HG03045 (cell line): Measurements from ENCODE around the gene FOXL3.
"Not testable (repeated sequence)": the region's sequence is repeated elsewhere in the genome, so short reads cannot be mapped to it uniquely, and the experiment has no call there.

Source experiments
- ATAC-seq: cut with Tn5 transposase; IDR thresholded peaks from one replicate; pipeline ENCODE4 v1.9.1; 2021; ENCODE audit warnings: mild to moderate bottlenecking, moderate library complexity; ENCODE audit not compliant: unreplicated experiment

FOXL3 gene

DNA sequence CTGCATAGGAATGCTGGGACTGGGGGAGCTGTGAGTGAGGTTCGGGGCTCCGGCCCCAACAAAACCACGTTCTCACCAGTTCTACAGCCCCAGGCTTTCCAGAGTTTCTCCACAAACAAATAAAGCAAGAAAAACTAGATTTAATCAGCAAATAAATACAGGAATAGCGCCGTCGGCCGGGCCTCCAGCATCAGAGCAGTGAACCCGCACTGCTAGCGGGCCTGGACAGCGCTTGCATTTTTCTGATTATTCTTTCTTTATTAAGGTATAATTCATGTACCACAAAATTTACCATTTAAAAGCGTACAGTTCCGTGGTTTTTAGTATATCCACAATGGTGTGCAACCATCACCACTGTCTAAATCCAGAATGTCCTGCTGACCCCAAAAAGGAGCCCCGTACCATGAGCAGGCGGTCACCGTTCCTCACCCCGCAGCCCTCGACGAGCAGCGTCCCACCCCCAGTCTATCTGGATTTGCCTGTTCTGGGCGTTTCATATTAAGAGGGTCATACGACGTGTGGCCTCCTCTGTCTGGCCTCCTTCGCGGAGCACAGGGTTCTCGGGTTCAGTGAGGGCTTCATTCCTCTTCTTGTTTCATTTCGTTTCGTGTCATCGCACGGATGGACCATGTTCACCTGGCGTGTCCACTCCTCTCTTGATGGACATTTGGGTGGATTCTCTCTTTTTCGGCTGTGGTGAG, 35.5 kb upstream of the FOXL3 start:
- no peak for ATAC-seq

DNA sequence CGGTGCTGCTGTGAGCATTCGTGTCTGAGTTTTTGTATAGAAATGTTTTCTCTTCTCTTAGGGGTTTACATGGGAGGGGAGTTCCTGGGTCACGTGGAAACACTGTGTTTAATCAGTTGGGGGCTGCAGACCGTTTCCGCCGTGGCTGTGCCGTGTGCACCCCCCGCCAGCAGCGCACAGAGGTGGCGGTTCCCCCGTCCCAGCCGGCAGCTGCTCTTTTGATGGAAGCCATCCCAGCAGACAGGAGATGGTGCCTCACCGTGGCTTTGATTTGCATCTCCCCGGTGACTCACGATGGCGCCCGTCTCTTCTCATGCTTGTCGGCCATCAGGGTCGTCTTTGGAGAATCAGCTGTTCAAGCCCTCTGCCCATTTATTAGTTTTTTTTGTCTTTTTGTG, 34.9 kb upstream of the FOXL3 start:
- ATAC-seq, result no peak

DNA sequence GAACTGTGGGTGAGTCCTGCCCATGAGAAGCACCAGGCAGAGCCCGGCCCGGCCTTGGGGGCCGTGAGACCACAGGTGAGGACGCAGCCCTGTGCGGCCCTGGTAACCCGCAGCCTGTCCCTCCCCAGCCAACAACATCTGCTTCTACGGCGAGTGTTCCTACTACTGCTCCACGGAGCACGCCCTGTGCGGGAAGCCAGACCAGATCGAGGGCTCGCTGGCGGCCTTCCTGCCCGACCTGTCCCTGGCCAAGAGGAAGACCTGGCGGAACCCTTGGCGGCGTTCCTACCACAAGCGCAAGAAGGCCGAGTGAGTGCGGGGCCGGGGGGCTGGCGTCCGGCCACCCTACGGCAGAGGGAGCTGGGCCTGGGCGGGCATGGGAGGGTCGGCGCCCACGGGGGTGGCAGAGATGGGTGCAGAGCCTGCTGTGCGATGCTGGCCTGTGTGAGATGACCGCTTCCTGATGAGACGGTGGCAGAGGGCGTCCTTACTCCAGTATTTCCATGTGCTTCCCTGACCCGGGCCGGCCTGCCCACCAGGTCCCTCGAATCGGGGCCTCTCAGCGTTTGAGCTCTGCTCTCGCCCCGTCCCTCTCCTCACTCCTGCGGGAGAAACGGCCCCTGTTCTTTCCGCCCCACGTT, 34.1 kb upstream of the FOXL3 start:
- no peak for ATAC-seq

DNA sequence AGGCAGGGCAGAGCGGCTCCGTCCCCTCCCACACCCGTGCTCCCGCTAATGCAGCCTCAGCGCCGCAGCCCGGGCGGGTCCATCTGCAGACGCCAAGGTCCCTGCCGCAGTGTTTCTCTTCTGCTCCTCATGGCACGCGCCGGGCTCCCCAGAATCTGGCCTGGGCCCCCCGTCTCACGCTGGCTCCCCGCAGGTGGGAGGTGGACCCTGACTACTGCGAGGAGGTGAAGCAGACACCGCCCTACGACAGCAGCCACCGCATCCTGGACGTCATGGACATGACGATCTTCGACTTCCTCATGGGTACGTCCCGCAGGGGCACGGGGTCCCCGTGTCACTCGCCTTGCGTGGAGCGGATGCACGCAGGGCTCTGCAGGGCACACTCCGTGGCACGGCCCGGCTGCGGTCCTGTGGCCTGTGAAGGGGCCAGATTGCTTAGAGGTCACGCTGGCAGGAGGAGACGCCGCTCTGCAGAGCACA, 33.5 kb upstream of the FOXL3 start:
- no peak for ATAC-seq

DNA sequence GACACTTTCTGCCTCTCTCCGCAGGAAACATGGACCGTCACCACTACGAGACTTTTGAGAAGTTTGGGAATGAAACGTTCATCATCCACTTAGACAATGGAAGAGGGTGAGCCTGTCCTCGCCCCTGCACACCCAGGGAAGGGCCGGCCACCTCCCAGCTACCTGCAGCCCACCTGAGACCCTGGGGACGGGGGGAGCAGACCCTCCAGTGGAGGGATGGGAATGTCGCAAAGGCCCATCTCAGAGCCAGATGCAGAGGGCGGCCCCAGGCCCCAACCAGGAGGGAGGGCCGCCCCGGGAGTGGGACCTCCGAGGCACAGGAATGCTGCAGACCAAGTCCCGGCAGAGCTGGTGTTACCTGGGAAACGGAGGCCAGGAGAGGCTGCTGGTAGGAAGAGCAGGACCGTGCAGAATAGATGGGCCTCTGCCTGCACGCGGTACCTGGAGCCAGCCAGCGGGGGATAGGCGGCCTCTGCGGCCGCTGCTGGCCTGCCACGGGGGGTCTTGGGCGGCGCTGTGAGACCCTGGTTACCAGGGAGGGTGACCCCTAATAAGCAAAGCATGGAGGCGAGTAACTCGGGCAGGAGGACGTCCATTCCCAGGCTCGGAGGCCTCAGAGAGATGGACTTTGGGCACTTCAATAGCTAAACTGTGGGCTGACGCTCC, 32.9 kb upstream of the FOXL3 start:
- ATAC-seq, result no peak

DNA sequence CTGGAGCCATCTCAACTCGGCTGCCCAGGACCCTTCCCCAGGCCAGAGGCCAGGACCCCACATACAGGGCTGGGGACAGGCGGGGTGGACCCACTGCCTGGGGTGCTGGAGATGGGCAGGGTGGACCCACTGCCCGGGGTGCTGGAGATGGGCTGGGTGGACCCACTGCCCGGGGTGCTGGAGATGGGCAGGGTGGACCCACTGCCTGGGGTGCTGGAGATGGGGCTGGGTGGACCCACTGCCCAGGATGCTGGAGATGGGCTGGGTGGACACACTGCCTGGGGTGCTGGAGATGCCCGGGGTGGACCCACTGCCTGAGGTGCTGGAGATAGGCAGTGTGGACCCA, 32.4 kb upstream of the FOXL3 start:
- ATAC-seq, result no peak

DNA sequence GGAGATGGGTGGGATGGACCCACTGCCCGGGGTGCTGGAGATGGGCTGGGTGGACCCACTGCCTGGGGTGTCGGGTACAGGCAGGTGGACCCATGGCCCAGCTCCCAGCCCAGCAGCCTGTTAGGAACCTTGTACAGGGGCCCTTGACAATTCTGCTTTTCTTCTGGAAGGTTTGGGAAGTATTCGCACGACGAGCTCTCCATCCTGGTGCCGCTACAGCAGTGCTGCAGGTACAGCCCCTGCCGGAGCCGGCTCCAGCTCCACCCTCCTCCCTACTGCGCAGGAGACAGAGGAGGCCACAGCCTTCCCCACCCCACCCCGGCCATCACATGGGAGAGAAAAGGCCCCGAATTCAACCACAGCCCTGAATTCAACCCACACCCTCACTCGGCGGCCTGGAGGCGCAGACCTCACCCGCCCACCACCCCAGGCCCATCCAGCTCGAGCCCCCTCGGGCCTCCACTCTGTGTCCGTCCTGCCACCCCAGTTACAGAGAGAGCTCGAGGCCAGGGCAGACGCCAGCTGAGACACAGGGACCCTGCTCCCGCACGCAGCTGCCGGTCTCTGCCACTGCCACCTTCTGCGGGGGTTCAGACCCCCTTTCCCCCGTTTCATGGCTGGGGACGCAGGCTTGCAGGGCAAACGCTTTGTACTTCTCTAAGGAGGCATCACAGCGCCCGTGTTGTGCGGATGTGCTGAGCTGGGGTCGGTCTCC, 31.3 kb upstream of the FOXL3 start:
- ATAC-seq, result no peak

DNA sequence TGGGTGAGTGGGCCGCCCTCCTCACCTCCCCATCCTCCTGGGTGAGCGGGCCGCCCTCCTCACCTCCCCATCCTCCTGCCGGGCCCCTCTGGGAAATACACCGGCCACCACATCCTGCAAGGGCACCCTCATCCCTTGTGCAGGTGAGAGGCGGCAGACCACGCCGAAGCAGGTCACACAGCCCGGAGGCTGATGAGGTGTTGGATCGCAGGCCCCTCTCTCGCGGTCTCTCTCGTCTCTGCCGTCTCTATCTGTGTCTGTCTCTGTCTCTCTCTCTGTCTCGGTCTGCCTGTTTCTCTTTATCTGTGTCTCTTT, 30.8 kb upstream of the FOXL3 start:
- ATAC-seq, result no peak

DNA sequence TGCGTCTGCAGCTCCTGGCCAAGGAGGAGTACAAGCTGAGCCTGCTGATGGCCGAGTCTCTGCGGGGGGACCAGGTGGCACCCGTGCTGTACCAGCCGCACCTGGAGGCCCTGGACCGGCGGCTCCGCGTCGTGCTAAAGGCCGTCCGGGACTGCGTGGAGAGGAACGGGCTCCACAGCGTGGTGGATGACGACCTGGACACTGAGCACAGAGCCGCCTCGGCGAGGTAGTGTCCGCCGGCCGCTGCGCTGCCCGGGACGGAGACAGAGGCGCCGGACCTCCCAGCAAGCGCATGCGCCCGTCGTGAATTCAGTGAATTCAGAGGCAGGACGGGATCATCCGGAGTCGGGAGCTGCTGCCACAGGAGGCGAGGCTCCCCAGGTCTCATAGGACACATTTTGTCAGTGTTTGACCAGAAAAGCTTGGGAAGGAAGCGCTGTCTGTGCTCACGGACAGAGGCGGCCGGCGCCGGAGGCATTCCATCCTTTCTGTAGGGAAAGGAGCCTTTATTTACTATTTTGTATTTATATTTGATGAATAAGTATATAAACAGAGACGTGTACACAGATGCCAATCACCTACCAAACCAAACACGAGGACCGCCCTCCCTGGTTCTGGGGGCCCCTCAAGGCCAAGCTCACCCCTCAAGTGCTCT, 30.1 kb upstream of the FOXL3 start:
- ATAC-seq, result no peak

DNA sequence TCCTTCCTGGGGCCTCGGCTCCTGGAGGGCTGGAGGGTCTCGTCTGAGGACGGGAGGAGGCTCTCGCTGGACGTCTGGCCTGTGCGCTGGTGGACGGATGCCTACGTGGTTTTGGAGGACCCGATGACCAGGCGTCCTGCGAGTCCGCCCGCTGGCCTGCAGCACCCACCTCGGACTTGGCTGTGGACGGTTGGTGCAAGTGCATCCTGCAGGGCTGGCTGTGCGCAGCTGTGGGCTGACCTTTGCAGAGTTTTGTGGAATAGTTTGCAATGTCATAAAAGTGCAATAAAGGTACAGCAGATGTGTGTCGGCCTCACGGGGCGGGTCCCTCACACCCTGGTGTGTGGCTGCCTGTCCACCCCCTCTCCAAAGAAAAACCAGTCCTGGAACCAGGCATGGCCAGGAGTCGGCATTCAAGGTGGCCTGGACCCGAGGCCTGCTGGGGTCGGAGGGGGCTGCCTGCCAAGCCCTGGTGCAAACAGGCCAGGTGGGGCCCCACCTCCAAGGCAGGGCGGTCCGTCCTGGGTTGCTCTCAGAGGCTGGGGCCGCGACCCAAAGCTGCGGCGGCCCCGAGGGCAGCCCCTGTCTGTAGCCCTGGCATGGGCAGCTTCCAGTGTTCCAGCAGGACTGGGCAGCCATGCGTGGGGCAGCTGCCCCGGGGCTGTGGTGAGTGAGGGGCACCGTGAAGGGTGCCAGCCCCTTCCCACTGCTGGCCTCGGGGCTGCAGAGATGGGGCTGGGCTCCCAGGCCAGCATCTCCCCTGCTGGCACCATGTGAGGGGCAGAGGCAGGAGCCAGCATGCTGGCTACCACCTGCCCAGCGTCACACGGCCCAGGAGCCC, 29.3 kb upstream of the FOXL3 start:
- no peak for ATAC-seq

DNA sequence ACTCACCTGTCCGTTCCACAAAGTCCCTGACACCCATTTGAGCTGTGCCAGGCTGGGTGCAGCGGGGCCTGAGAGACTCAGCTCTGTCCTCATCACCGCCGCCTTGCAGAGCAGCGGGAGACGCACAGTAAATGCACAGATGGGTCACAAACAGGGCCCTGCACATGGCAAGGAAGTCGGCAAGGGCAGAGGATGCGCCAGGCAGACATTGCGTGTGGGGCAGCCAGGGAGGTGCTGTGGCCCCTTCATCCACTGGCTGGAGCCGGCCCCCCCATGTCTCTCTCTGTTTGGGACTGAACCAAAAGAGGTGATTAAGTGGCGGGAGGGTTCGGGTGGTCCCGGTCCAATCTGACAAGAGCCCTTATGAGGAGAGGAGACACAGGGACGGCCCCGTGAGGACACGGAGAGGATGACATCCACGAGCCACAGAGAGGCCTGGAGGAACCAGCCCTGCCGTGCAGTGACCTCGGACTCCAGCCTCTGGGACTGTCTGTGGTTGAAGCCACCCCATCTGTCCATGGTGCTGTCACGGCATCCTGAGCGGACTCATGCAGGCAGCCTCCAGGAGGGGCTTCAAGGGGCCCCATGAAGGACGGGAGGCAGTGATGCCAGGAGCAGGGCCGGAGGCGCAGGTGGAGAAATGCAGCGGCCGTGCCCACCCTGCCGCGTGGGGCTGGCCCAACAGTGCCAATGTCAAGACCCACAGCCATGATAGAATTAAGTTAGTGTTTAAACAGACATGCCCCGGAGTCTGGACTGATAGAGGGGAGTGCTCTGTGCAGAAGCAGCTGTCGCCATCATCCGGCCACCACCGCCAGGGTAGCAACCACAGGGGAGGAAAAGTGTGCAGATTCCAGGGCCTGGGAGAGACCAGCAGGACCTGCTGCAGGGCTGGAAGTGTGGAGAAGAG, 28.4 kb upstream of the FOXL3 start:
- no peak for ATAC-seq

DNA sequence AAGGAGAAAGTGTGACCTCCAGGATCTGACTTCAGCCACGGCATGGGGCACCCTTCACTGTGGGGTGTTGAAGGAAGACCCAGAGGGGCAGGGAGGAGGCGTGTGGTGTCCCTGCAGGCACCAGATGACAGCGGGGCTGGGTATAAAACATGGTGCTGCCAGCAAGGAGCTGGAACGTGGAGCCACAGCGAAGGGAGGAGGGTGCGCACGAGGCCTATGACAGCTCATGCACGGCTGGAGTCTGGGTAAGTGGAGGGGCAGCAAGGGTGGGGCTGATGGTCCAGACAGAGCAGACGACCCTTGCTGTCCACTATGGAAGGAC, 27.8 kb upstream of the FOXL3 start:
- no peak for ATAC-seq

DNA sequence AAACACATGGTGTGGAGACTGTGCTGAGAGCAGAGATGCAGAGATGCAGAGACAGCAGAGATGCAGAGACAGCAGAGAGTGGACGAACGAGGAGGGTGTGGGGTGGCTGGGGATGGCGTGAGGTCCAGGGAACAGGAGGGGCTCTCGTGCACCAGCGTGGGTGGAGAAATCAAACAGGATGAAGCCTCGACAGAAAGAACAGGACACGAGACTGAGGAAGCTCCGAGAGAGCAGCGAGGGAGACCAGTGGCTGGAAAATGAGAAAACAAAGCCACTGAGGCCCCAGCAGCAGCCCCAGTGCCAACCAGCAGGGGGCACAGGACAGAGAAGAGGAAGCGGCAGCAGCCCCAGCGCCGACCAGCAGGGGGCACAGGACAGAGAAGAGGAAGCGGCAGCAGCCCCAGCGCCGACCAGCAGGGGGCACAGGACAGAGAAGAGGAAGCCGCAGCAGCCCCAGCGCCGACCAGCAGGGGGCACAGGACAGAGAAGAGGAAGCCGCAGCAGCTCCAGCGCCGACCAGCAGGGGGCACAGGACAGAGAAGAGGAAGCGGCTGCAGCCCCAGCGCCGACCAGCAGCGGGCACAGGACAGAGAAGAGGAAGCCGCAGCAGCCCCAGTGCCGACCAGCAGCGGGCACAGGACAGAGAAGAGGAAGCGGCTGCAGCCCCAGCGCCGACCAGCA, 27.2 kb upstream of the FOXL3 start:
- not testable (repeated sequence) for ATAC-seq

DNA sequence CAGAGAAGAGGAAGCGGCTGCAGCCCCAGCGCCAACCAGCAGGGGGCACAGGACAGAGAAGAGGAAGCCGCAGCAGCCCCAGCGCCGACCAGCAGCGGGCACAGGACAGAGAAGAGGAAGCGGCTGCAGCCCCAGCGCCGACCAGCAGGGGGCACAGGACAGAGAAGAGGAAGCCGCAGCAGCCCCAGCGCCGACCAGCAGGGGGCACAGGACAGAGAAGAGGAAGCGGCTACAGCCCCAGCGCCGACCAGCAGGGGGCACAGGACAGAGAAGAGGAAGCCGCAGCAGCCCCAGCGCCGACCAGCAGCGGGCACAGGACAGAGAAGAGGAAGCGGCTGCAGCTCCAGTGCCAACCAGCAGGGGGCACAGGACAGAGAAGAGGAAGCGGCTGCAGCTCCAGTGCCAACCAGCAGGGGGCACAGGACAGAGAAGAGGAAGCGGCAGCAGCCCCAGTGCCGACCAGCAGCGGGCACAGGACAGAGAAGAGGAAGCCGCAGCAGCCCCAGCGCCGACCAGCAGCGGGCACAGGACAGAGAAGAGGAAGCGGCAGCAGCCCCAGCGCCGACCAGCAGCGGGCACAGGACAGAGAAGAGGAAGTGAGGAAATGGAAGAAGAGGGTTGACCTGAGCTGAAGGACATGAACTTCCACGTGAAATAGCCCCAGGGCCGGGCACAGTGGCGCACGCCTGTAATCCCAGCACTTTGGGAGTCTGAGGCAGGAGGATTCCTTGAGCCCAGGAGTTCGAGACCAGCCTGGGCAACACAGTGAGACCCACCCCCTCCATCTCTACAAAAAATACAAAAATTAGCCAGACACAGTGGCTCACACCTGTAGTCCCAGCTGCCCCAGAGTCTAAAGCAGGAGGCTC, 26.3 kb upstream of the FOXL3 start:
- ATAC-seq, result not testable (repeated sequence)

DNA sequence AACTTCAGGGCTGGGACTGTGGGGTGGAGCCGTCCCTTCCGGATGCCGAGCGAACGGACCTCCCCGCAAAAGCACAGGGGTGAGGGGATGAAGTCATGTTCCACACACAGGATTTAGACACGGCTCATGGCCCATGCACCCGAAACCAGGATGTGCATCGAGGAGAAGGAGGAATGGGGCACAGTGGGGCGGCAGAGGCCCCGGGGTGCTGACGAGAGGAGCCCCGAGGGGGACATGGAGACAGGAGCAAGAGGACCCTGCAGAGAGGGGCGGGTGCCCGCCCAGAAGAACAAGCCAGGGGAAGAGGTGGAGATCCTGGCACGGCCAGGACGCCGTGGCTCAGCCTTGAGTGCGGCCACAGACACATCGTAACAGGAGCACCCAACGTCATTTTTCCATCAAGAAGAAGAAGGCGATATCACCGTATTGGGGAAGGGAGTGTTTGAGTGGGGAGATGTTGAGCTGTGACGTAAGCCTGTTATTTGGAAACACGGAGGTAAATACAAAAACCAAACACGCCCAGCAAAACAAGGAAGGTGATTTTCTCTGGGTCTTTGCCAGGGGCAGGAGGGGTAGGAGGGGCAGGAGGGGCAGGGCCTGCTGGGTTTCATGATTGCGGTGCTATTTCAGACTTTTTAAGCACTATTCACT, 25.3 kb upstream of the FOXL3 start:
- no peak for ATAC-seq

DNA sequence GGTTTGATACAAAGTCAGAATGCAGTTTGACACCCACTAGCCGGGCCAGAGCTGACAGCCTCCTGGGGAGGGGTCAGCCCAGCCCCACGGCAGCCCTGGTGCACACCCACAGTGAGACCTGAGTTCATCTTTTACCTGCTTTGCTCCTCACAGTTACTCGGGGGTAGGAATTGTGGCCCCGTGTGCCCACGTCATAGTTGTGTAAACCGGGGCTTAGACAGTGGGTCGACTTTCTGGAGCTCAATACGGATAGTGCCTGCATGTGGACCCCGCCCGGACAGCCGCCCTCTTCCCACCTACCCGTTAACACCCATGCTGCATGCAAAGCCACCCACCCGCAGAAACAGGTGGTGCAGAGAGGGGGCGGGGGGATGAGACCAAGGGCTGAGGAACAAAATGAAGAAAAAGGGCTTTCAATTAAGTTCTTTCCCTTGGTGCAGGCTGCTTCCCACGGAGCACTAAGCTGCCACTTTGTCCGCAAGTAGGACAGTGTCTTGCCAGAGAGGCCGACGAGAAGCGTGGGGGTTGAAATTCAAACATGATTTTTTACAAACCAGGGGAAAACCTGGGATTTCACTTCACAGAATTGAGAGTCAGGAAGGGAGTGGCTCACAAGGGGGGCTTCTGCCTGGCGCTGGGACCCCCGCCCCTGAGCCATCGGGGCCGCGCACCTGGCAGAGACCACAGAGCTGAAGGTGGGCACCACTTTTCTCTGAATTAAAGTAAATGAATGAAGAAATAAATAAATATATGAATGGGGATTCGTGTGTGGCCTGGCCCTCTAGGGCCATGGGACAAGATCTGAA, 24.6 kb upstream of the FOXL3 start:
- ATAC-seq, result no peak
